Activated CD8-positive, alpha-beta T cell treated with anti-CD3 and anti-CD28 coated beads, Interleukin-2, amount 10 ng/mL, durations not matched to agents 7 days and 5 days (primary cell): ENCODE results near the gene BICD1. TPM values are rescaled to one million over a fixed set of nuclear protein-coding genes. Genes with fewer than 3 reads are reported as not detected.

ENCODE experiments used
- ATAC-seq: fragments of 150-1000 bp; cut with Tn5 transposase; one replicate; pipeline ENCODE4 v1.10.0; 2021; ENCODE audit warnings: moderate library complexity
- CTCF ChIA-PET: fragments of 350-600 bp; sonication (Branson Sonifier 250); formaldehyde crosslinking; loops from one replicate; lab custom pipeline; 2021; ENCODE audit warnings: antibody characterized with exemption; lab: Charles Lee
- POLR2A ChIA-PET: fragments of 350-600 bp; sonication (Branson Sonifier 250); formaldehyde crosslinking; loops from one replicate; lab custom pipeline; 2021; ENCODE audit warnings: antibody characterized with exemption; lab: Charles Lee
- DNase-seq: peaks from one replicate; pipeline ENCODE4 v3.0.0-alpha.2; 2020
- H3K27ac Mint-ChIP-seq: one replicate; pipeline ENCODE4 v1.8.0; 2021; ENCODE audit warnings: mild to moderate bottlenecking, mixed read lengths
- H3K27me3 Mint-ChIP-seq: one replicate; pipeline ENCODE4 v1.8.0; 2021; ENCODE audit warnings: low read depth, mixed read lengths
- H3K36me3 Mint-ChIP-seq: one replicate; pipeline ENCODE4 v1.8.0; 2021; ENCODE audit warnings: low read depth, mixed read lengths
- H3K4me1 Mint-ChIP-seq: one replicate; pipeline ENCODE4 v1.8.0; 2021; ENCODE audit warnings: low read depth, mixed read lengths
- H3K4me3 Mint-ChIP-seq: one replicate; pipeline ENCODE4 v1.8.0; 2021; ENCODE audit warnings: mild to moderate bottlenecking, mixed read lengths
- H3K9me3 Mint-ChIP-seq: one replicate; pipeline ENCODE4 v1.8.0; 2022; ENCODE audit warnings: mixed read lengths; ENCODE audit not compliant: insufficient read depth
- total RNA-seq, 2 experiments: library from RNA; stranded (reverse); gene quantifications; one replicate each; pipeline ENCODE4 v1.2.3, GENCODE V29; 2021

BICD1 gene
- total RNA-seq, 2 experiments from 2014 or later: 16.8 to 17.6 TPM

GRCh38 chr12:32400114-32400672, 293.5 kb downstream of the BICD1 start:
- POLR2A ChIA-PET: no interaction called here
- peaks cover 29% of the 10 kb centered on the region for H3K27me3 Mint-ChIP-seq

GRCh38 chr12:32400866-32401265, 294.2 kb downstream of the BICD1 start:
- Mint-ChIP-seq H3K4me1 (peaks cover 12% of the 10 kb centered on the region), H3K36me3 (no peaks in the 10 kb centered on the region), H3K27me3 (peaks cover 29% of the 10 kb centered on the region), H3K4me3 (no peak overlapping the region), H3K9me3 (no peaks in the 10 kb centered on the region), H3K27ac (no peak overlapping the region)
- ATAC-seq (no peak), DNase-seq (no peak)
- POLR2A ChIA-PET: no interaction called here
- CTCF ChIA-PET: interaction anchor here (1.3 kb wide), 1 partner anchor 748 kb away, joined by 4 read pairs; no protein-coding TSS in a partner anchor

More at GRCh38 chr12:32400114-32400672, 293.5 kb downstream of the BICD1 start:
- CTCF ChIA-PET: interaction anchor here (1.1 to 1.3 kb wide), 2 partner anchors 355 to 747 kb away, joined by 3 to 4 read pairs; partner anchors contain the start of gene YARS2
- Mint-ChIP-seq H3K36me3 (no peaks in the 10 kb centered on the region), H3K4me3 (peak overlapping the region; percentile 61), H3K4me1 (peaks cover 12% of the 10 kb centered on the region), H3K9me3 (no peaks in the 10 kb centered on the region), H3K27ac (no peak overlapping the region)
- DNase-seq (no peak), ATAC-seq (no peak)

GRCh38 chr12:32402170-32402569, 295.5 kb downstream of the BICD1 start:
- ChIA-PET POLR2A (no interaction called here), CTCF (interaction anchor here (1.1 kb wide), 1 partner anchor 270 kb away, joined by 3 read pairs; no protein-coding TSS in a partner anchor)
- Mint-ChIP-seq H3K27me3 (peaks cover 29% of the 10 kb centered on the region), H3K27ac (no peak overlapping the region), H3K36me3 (no peaks in the 10 kb centered on the region), H3K4me3 (no peak overlapping the region), H3K9me3 (no peaks in the 10 kb centered on the region), H3K4me1 (peaks cover 12% of the 10 kb centered on the region)
- ATAC-seq: no peak
- no peak for DNase-seq

- Mint-ChIP-seq H3K9me3 (no peaks in the 10 kb centered on the region), H3K4me3 (no peak overlapping the region), H3K27me3 (peaks cover 29% of the 10 kb centered on the region), H3K27ac (no peak overlapping the region), H3K36me3 (no peaks in the 10 kb centered on the region), H3K4me1 (peaks cover 12% of the 10 kb centered on the region)
- CTCF ChIA-PET: no interaction called here
- POLR2A ChIA-PET: no interaction called here
- no peak for DNase-seq
- ATAC-seq: no peak
Observed at GRCh38 chr12:32402946-32403345, 296.3 kb downstream of the BICD1 start.

GRCh38 chr12:32407795-32408194, 301.1 kb downstream of the BICD1 start:
- H3K36me3 Mint-ChIP-seq: no peaks in the 10 kb centered on the region

GRCh38 chr12:32413412-32413811, 306.8 kb downstream of the BICD1 start:
- Mint-ChIP-seq H3K4me3 (no peak overlapping the region), H3K9me3 (no peaks in the 10 kb centered on the region), H3K27ac (no peak overlapping the region), H3K4me1 (no peaks in the 10 kb centered on the region), H3K27me3 (no peaks in the 10 kb centered on the region), H3K36me3 (no peaks in the 10 kb centered on the region)
- ATAC-seq (no peak), DNase-seq (no peak)
- ChIA-PET POLR2A (no interaction called here), CTCF (no interaction called here)

More at GRCh38 chr12:32407795-32408194, 301.1 kb downstream of the BICD1 start:
- POLR2A ChIA-PET: no interaction called here
- Mint-ChIP-seq H3K27me3 (peaks cover 8% of the 10 kb centered on the region), H3K9me3 (no peaks in the 10 kb centered on the region), H3K27ac (no peak overlapping the region), H3K4me3 (no peak overlapping the region), H3K4me1 (no peaks in the 10 kb centered on the region)
- CTCF ChIA-PET: no interaction called here
- ATAC-seq (no peak), DNase-seq (no peak)

GRCh38 chr12:32418221-32418620, 311.6 kb downstream of the BICD1 start:
- CTCF ChIA-PET: no interaction called here
- Mint-ChIP-seq H3K4me3 (no peak overlapping the region), H3K27ac (no peak overlapping the region), H3K36me3 (no peaks in the 10 kb centered on the region), H3K4me1 (no peaks in the 10 kb centered on the region), H3K27me3 (no peaks in the 10 kb centered on the region), H3K9me3 (no peaks in the 10 kb centered on the region)
- ATAC-seq (no peak), DNase-seq (no peak)
- POLR2A ChIA-PET: no interaction called here

GRCh38 chr12:32418903-32419519, 312.4 kb downstream of the BICD1 start:
- H3K4me1 Mint-ChIP-seq: no peaks in the 10 kb centered on the region
- POLR2A ChIA-PET: no interaction called here
- no peaks in the 10 kb centered on the region for H3K36me3 Mint-ChIP-seq
- CTCF ChIA-PET: no interaction called here
- no peaks in the 10 kb centered on the region for H3K27me3 Mint-ChIP-seq
- no peak for ATAC-seq
- no peak for DNase-seq
- no peaks in the 10 kb centered on the region for H3K9me3 Mint-ChIP-seq
- no peak overlapping the region for H3K27ac Mint-ChIP-seq
- H3K4me3 Mint-ChIP-seq: no peak overlapping the region

GRCh38 chr12:32419520-32419960, 312.9 kb downstream of the BICD1 start:
- H3K36me3 Mint-ChIP-seq: no peaks in the 10 kb centered on the region
- ChIA-PET POLR2A (no interaction called here), CTCF (no interaction called here)
- no peak for DNase-seq
- no peaks in the 10 kb centered on the region for H3K9me3 Mint-ChIP-seq
- no peak for ATAC-seq
- no peak overlapping the region for H3K4me3 Mint-ChIP-seq
- no peak overlapping the region for H3K27ac Mint-ChIP-seq
- no peaks in the 10 kb centered on the region for H3K27me3 Mint-ChIP-seq
- H3K4me1 Mint-ChIP-seq: no peaks in the 10 kb centered on the region

GRCh38 chr12:32420356-32420755, 313.7 kb downstream of the BICD1 start:
- Mint-ChIP-seq H3K36me3 (no peaks in the 10 kb centered on the region), H3K4me1 (no peaks in the 10 kb centered on the region), H3K27ac (no peak overlapping the region), H3K27me3 (no peaks in the 10 kb centered on the region), H3K4me3 (no peak overlapping the region), H3K9me3 (no peaks in the 10 kb centered on the region)
- DNase-seq (no peak), ATAC-seq (no peak)
- ChIA-PET CTCF (no interaction called here), POLR2A (no interaction called here)

- DNase-seq (no peak), ATAC-seq (no peak)
- Mint-ChIP-seq H3K4me3 (no peak overlapping the region), H3K27me3 (peaks cover 2% of the 10 kb centered on the region), H3K27ac (no peak overlapping the region), H3K4me1 (no peaks in the 10 kb centered on the region), H3K36me3 (no peaks in the 10 kb centered on the region), H3K9me3 (peaks cover 12% of the 10 kb centered on the region)
- ChIA-PET POLR2A (no interaction called here), CTCF (no interaction called here)
Observed at GRCh38 chr12:32423559-32423958, 316.9 kb downstream of the BICD1 start.

GRCh38 chr12:32431025-32431424, 324.4 kb downstream of the BICD1 start:
- Mint-ChIP-seq H3K9me3 (peaks cover 12% of the 10 kb centered on the region), H3K4me3 (no peak overlapping the region), H3K36me3 (no peaks in the 10 kb centered on the region), H3K27ac (no peak overlapping the region), H3K4me1 (no peaks in the 10 kb centered on the region), H3K27me3 (peaks cover 2% of the 10 kb centered on the region)
- DNase-seq (no peak), ATAC-seq (no peak)
- ChIA-PET CTCF (no interaction called here), POLR2A (no interaction called here)
